AG04449 (cell line): ENCODE measurements around the gene LRRC8E.

Experiments used
- CTCF ChIA-PET: fragments of 350-600 bp; formaldehyde crosslinking; extraction: SDS; loops from one replicate; lab custom pipeline; 2021; ENCODE audit warnings: antibody characterized with exemption; lab: Yijun Ruan, JAX
- POLR2A ChIA-PET: fragments of 400-600, 350-600 bp; formaldehyde crosslinking; extraction: SDS; loops from one replicate; lab custom pipeline; 2020; ENCODE audit warnings: antibody characterized with exemption, inconsistent platforms; lab: Yijun Ruan, JAX
- DNase-seq: peaks from one replicate; pipeline ENCODE4 v3.0.0-alpha.2; 2010; ENCODE audit warnings: low read depth, low spot score
- H3K4me3 ChIP-seq: 2 replicates; pipeline ENCODE4 v1.5.1; 2011; ENCODE audit warnings: low read depth, mild to moderate bottlenecking, control low read depth, low read length
- CTCF ChIP-seq: IDR thresholded peaks from one replicate; pipeline ENCODE4 v1.5.1; 2011; ENCODE audit warnings: mild to moderate bottlenecking, moderate library complexity, low read length, control low read depth, inconsistent platforms; ENCODE audit not compliant: insufficient read depth; ENCODE audit errors: missing control alignments

Gene LRRC8E

DNA sequence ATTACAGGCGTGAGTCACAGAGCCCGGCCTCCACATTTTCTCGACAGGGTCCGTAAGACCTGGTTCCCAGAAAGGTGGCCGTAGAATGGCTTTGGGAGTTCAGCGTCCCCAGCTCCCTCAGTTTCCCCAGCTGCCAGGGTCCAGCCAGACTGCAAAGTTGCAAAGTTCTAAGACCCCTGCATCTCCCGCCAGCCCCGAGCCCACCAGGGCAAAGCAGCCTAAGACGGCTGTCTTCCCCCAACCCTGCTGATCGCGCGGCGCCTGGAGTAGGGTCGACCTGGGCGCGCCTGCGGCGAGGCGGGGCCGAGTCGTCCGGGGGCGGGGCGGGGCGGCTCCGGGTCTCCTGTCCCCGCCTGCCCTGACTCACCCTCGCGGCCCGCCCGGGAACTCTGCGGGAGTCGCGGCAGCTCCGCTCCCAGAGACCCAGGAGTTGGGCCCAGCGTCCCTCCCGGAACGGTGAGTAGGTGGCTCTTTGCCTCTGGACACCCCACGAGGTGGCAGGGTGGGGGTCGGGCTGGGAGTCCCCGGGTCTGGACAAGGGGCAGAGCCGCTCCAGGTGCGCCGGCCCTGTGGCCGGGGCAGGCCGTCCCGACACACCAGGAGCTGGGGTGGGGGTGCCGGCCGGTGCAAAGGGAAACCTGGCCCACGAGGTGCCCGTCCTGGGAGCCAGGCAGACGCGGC is at the start of gene LRRC8E:
LRRC8E (plus strand) TSS at position 366 of the 681 bp plus-strand sequence. CDS start 7,094 bp downstream, outside the sequence.
- TF ChIP-seq CTCF = no peak
- ChIA-PET CTCF (interaction anchor here (1.2 to 2.3 kb wide), 4 partner anchors 9 to 35 kb away, joined by 3 to 9 read pairs (median 5); no protein-coding TSS in a partner anchor), POLR2A (interaction anchor here (0.6 to 1.3 kb wide), 4 partner anchors 9 to 33 kb away, joined by 3 to 7 read pairs (median 4); partner anchors contain the start of gene MAP2K7)
- DNase-seq = no peak
- H3K4me3 ChIP-seq = peak within 1 kb of the TSS; percentile 83

- no peak overlapping the region for H3K4me3 ChIP-seq
- no peak for DNase-seq
- POLR2A ChIA-PET = no interaction called here
- CTCF ChIA-PET = interaction anchor here (0.5 to 5.4 kb wide), 3 partner anchors 14 to 85 kb away, joined by 3 to 31 read pairs (median 3); no protein-coding TSS in a partner anchor
- no peak for TF ChIP-seq CTCF
These were observed 48.8 kb upstream of the LRRC8E start for GRCh38 chr19:7839476-7839875.

DNA sequence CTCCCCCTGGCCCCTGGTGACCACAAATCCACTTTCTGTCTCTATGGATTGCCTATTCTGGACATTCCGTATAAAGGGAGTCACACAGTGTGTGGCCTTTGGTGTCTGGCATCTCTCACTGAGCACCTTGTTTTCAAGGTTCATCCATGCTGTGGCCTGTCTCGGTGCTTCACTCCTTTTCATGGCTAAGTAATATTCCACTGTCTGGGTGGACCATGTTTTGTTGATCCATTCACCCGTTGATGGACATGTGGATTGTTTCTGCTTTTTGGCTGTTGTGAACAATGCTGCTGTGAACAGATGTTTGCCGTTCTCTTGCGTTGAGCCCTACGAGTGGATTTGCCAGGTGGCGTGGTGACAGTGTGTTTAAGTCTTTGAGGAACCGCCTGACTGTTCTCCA is 47.7 kb upstream of the LRRC8E start:
- POLR2A ChIA-PET = no interaction called here
- TF ChIP-seq CTCF = no peak
- no peak for DNase-seq
- CTCF ChIA-PET = interaction anchor here (5.4 kb wide), 1 partner anchor 13 kb away, joined by 31 read pairs; no protein-coding TSS in a partner anchor
- H3K4me3 ChIP-seq = no peak overlapping the region

DNA sequence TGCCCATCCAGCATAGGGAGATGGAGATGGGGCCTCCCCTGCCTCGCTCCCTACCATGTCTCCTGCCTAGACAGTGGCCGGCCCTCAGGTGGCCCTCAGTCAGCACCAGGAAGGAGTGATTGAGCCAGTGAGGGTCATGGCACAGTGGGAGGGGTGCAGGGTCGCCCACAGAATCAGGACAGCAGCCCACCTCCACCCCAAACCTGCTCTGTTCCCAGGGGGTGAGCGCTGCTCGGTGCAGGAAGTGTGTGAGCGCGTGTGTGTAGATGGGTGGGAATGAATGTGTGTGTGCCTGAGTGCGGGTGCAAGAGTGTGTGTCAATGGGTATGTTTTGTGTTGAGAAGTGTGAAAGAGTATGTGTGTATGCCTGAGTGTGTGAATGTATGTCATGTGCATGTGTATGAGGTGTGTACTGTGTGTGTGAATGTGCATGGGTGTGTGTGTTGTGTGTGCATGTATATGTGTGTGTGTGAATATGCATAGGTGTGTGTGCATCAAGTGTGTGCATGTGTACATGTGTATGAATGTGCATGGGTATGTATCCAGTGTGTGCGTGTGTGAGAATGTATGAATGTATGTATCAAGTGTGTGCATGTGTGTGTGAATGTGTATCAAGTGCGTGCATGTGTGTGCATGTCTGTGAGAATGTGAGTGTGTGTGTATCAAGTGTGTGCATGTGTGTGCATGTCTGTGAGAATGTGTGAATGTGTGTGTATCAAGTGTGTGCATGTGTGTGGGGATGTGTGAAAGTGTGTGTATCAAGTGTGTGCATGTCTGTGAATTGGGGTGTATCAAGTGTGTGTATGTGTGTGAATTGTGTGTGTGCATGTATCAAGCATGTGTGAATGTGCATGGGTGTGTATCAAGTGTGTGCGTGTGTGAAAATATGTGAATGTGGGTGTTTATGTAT is 46.3 kb upstream of the LRRC8E start:
- no peak overlapping the region for H3K4me3 ChIP-seq
- POLR2A ChIA-PET = no interaction called here
- CTCF ChIA-PET = no interaction called here
- no peak for DNase-seq
- no peak for TF ChIP-seq CTCF

- CTCF ChIA-PET = no interaction called here
These were observed 45.5 kb upstream of the LRRC8E start for GRCh38 chr19:7842661-7843294.

More at GRCh38 chr19:7842661-7843294, 45.5 kb upstream of the LRRC8E start:
- no peak overlapping the region for H3K4me3 ChIP-seq
- POLR2A ChIA-PET = no interaction called here
- DNase-seq = no peak
- no peak for TF ChIP-seq CTCF
